Astrocyte (in vitro differentiated cells and primary cell): ENCODE measurements around the gene NEURL2.

Experiments used
- CTCF ChIP-seq: IDR thresholded peaks from 2 replicates; pipeline ENCODE4 v1.5.1; 2011; ENCODE audit warnings: low read depth, mild to moderate bottlenecking, inconsistent platforms, low read length, moderate library complexity; ENCODE audit not compliant: insufficient read depth
- EZH2 ChIP-seq: IDR thresholded peaks from 2 replicates; pipeline ENCODE4 v1.6.1; 2012; ENCODE audit warnings: mild to moderate bottlenecking, low read length, inconsistent platforms; ENCODE audit not compliant: insufficient read depth

GRCh38 chr20:45894797-45895196, 3.8 kb upstream of the NEURL2 start:
- TF ChIP-seq CTCF (no peak), EZH2 (no peak)
